GM12874 (cell line): Measurements from ENCODE around the gene NECAB2.

Source experiments
- TF ChIP-seq, protein P1 (sequence below): IDR thresholded peaks from 2 replicates; pipeline ENCODE4 v1.5.1; 2011; ENCODE audit warnings: low read depth, mild to moderate bottlenecking, control low read depth, low read length, moderate library complexity; ENCODE audit not compliant: insufficient read depth

Gene NECAB2

DNA sequence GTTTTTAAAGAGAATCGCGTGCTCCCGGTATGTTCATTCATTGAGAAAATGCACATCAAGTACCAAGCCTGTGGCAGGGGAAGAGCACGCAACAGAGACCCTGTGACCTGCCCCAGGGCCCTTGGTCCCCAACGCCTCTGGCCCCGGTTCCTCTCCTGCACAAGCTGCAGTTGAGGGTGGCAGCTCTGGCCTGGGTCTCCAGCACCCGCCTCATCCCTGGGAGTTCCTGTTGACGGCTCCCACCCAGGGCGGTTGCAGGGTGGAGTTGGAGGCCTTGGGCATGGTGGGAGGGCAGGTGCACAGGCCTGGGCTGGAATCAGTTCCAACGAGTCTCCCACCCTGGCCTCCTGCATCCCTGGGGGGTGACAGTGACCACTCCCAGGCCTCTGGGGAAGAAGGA is 5.0 kb downstream of the NECAB2 start:
- TF ChIP-seq, protein P1, sequence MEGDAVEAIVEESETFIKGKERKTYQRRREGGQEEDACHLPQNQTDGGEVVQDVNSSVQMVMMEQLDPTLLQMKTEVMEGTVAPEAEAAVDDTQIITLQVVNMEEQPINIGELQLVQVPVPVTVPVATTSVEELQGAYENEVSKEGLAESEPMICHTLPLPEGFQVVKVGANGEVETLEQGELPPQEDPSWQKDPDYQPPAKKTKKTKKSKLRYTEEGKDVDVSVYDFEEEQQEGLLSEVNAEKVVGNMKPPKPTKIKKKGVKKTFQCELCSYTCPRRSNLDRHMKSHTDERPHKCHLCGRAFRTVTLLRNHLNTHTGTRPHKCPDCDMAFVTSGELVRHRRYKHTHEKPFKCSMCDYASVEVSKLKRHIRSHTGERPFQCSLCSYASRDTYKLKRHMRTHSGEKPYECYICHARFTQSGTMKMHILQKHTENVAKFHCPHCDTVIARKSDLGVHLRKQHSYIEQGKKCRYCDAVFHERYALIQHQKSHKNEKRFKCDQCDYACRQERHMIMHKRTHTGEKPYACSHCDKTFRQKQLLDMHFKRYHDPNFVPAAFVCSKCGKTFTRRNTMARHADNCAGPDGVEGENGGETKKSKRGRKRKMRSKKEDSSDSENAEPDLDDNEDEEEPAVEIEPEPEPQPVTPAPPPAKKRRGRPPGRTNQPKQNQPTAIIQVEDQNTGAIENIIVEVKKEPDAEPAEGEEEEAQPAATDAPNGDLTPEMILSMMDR, result no peak

DNA sequence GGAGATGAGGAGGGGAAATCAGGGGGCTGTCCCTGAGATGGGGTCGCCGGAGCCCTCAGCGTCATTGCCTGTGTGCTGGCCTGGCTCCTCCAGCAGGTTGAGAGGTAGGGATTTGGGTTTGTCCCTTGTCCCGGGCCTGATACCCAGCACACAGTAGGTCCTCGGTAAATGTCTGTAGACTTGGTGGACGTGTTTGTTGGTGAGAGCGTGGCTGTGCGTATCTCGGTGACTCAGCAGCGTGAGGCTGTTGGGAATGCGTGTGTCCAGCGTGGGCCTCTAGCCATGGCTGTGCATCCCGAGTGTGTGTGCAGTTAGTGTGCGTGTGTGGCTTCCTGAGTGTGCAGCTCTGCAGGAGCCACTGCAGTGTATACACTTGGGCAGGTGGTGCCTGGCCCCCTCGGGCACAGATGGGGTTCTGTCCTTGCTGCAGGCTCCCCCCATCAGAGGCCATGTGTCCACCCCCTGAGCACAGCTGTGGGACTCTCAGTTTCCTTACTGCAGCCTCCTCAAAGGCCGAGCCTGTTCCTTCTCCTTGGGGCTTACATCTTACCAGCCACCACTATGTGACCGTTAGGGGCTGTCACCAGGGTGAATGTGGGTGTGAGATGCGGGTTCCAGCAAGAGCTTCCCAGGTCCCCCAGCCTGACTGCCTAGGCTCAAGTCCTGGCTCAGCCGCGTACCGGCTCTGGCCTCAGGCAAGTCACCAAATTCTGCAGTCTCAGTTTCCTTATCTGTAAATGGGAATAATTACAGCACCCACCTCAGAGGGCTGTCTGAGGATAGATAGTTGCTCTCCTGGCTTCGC is 5.7 kb downstream of the NECAB2 start:
- TF ChIP-seq, protein P1, result no peak

DNA sequence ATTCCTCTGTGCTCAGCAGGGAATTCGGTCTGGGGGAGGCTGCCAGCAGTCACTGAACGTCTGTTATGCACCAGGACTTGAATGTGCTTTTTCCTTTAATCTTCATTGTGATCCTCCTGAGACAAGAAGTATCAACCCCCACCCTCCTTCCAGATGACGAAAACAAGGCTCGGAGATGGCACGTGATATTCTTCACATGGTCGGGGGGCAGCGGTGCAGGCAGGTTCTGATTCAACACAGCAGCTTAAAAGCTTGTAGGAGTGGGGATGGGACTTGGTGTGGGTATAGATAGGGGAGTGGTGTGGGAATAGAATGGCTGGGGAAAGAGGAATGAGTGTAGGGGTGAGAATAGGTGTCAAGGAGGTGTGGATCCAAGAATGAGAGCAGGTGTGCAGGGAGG is 6.4 kb downstream of the NECAB2 start:
- TF ChIP-seq, protein P1, result no peak

DNA sequence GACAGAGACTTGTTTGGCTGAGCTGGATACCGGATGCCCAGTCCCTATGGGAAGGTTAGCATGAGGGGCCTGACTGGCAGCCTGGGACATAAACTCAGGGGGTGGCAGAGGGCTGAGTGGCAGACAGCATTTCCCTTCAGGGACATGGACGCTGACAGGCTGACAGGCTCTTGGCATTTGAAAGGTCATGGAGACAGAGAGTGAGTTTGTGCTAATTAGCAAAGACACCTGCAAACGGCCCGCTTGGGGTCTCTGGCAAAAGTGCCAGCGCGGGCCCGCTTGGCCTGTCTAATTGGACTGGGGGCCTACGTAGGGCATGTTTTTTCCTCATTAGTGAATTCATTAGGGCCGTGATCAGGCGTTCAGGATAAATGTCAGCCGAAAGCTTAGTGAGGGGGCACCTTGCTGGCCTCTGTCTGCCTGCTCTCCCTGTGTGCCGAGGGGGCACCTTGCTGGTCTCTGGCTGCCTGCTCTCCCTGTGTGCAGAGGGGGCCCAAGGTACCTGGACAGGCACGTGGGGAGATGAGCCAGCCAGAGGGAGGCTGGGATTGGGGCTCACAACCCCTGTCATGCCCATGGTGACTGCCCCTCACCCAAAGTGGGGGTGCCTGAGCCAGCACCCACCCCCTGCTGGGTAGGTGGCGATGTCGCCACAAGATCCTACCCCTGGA is 7.7 kb downstream of the NECAB2 start:
- TF ChIP-seq, protein P1, result no peak

DNA sequence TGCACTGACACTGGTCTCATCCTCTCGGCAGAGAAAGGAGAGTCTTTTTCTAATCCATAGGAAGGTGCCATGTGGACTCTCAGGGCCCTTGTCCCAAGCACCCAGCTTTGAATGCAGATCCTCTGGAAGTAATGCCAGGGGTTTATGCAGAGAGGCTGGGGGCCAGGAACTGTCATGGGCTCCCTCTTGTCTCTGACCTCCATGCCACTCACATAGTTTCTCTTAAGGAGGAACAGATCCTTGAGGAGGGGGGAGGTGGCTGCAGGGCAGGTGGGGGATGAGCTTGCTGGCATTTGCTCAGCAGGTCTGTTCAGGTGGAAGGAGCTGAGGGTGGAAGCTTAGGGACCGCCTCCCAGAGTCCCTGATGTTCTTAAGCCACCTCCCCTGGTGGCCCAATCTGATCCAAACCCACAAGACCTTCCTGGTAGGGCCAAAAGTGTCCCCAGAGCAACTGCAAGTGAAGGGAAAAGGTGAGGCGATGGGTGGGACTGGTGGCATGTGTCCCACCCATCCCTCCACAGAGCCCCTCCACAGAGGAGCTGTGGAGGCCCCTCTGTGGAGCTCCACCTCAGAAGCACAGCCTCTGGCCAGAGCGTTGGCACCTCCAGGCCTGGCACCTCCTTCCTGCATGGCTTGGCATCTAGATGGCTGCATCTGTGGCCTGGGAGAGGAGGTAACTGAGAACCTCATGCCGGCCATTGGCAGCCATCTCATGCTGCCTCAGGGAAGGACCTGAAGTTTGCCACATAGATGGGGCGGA is 9.2 kb downstream of the NECAB2 start:
- TF ChIP-seq, protein P1, result no peak

DNA sequence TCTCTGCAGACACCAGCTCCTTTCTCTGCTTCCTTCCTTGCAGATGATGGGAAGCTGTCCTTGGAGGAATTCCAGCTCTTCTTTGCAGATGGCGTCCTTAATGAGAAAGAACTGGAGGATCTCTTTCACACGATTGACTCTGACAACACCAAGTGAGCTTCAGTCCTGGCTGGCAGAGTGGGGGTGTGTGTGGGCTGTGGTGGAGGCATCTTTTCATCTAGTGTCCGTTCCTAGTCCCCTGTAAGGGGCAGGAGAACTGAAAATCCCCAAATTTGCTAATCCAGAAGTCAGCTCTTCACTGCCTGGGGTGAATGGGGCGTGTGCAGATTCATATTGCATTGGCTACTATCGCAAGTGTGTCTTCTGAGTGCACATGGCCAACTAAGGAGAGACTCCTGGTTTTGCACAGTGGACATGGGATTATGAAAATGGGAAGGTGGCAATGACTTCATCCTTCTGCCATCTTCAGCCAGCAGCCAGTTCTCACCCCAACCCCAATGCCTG is 10.4 kb downstream of the NECAB2 start:
- TF ChIP-seq, protein P1, result no peak

DNA sequence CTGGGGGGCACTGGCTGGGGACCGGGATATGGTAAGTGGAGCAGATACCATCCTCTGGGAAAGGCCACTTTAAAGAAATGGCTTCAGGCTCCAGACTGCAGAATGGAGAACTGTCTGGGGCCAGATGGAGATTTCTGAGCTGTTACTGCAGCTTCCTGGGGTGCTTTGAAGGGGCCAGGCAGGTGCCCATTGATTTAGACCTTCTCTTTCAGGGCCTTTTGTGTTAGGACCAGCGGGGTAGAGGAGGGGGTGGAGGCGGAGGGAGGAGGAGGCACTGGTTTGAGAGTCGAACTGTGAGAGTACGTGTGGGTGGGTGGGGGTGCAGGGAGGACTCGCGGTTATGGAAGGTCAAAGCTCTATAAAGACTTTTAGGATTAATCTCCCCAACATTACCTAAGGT is 11.4 kb downstream of the NECAB2 start:
- TF ChIP-seq, protein P1, result no peak
